KOPT-K1 (cell line): ENCODE results near the gene B9D1.

Experiments
- H3K27ac ChIP-seq: fragments of 200-600 bp; sonication (generic); 2 replicates; pipeline ENCODE4 v1.5.1; 2016; ENCODE audit warnings: antibody characterized with exemption, mild to moderate bottlenecking, low read depth, low read length; ENCODE audit not compliant: poor library complexity, severe bottlenecking
- H3K36me3 ChIP-seq: fragments of 200-600 bp; sonication (generic); 2 replicates; pipeline ENCODE4 v1.5.1; 2017; ENCODE audit warnings: antibody characterized with exemption, mild to moderate bottlenecking, low read length, moderate library complexity; ENCODE audit not compliant: insufficient read depth
- H3K9me3 ChIP-seq: fragments of 200-600 bp; sonication (generic); 2 replicates; pipeline ENCODE4 v1.5.1; 2017; ENCODE audit warnings: antibody characterized with exemption, low read length, mild to moderate bottlenecking; ENCODE audit not compliant: insufficient read depth, poor library complexity, severe bottlenecking

Gene B9D1

GRCh38 chr17:19317359-19318095 lies 45.0 kb downstream of the B9D1 start:
- Histone ChIP-seq H3K9me3 (no peaks in the 10 kb centered on the region), H3K36me3 (no peaks in the 10 kb centered on the region), H3K27ac (no peak overlapping the region)

GRCh38 chr17:19316761-19317358 lies 45.7 kb downstream of the B9D1 start:
- Histone ChIP-seq H3K27ac (no peak overlapping the region), H3K36me3 (no peaks in the 10 kb centered on the region), H3K9me3 (no peaks in the 10 kb centered on the region)

GRCh38 chr17:19315104-19315503 lies 47.4 kb downstream of the B9D1 start:
- Histone ChIP-seq H3K36me3 (no peaks in the 10 kb centered on the region), H3K9me3 (no peaks in the 10 kb centered on the region), H3K27ac (no peak overlapping the region)

- Histone ChIP-seq H3K27ac (no peak overlapping the region), H3K9me3 (no peaks in the 10 kb centered on the region), H3K36me3 (no peaks in the 10 kb centered on the region)
Measured at GRCh38 chr17:19313746-19314651, 48.5 kb downstream of the B9D1 start.

- no peak overlapping the region for H3K27ac ChIP-seq
- no peaks in the 10 kb centered on the region for H3K36me3 ChIP-seq
Measured at GRCh38 chr17:19313066-19313745, 49.3 kb downstream of the B9D1 start.

GRCh38 chr17:19312406-19312805 lies 50.1 kb downstream of the B9D1 start:
- Histone ChIP-seq H3K36me3 (no peaks in the 10 kb centered on the region), H3K27ac (no peak overlapping the region), H3K9me3 (no peaks in the 10 kb centered on the region)

More at GRCh38 chr17:19313066-19313745, 49.3 kb downstream of the B9D1 start:
- no peaks in the 10 kb centered on the region for H3K9me3 ChIP-seq

- H3K36me3 ChIP-seq, result no peaks in the 10 kb centered on the region
- no peak overlapping the region for H3K27ac ChIP-seq
- H3K9me3 ChIP-seq, result no peaks in the 10 kb centered on the region
Measured at GRCh38 chr17:19311421-19312215, 50.9 kb downstream of the B9D1 start.

GRCh38 chr17:19311016-19311415 lies 51.5 kb downstream of the B9D1 start:
- no peaks in the 10 kb centered on the region for H3K9me3 ChIP-seq
- no peak overlapping the region for H3K27ac ChIP-seq
- no peaks in the 10 kb centered on the region for H3K36me3 ChIP-seq

GRCh38 chr17:19310151-19310550 lies 52.4 kb downstream of the B9D1 start:
- Histone ChIP-seq H3K9me3 (no peaks in the 10 kb centered on the region), H3K27ac (no peak overlapping the region)

GRCh38 chr17:19309701-19310100 lies 52.8 kb downstream of the B9D1 start:
- H3K36me3 ChIP-seq, result no peaks in the 10 kb centered on the region

More at GRCh38 chr17:19310151-19310550, 52.4 kb downstream of the B9D1 start:
- H3K36me3 ChIP-seq, result no peaks in the 10 kb centered on the region

GRCh38 chr17:19308398-19308797 lies 54.1 kb downstream of the B9D1 start:
- H3K36me3 ChIP-seq, result no peaks in the 10 kb centered on the region
- no peaks in the 10 kb centered on the region for H3K9me3 ChIP-seq
- H3K27ac ChIP-seq, result no peak overlapping the region

More at GRCh38 chr17:19309701-19310100, 52.8 kb downstream of the B9D1 start:
- Histone ChIP-seq H3K9me3 (no peaks in the 10 kb centered on the region), H3K27ac (no peak overlapping the region)

GRCh38 chr17:19307521-19307920 lies 55.0 kb downstream of the B9D1 start:
- Histone ChIP-seq H3K27ac (no peak overlapping the region), H3K36me3 (no peaks in the 10 kb centered on the region), H3K9me3 (no peaks in the 10 kb centered on the region)

GRCh38 chr17:19306160-19307111 lies 56.1 kb downstream of the B9D1 start:
- no peaks in the 10 kb centered on the region for H3K36me3 ChIP-seq
- H3K9me3 ChIP-seq, result no peaks in the 10 kb centered on the region
- H3K27ac ChIP-seq, result peak overlapping the region; percentile 8
